Small intestine (tissue), 7 donors: Measurements from ENCODE around the gene TRIP11. TPM values are rescaled to one million over a fixed set of nuclear protein-coding genes. Genes with fewer than 3 reads are reported as not detected.

Experiments
- DNase-seq, 2 donors: peaks; one replicate each; pipeline versions ENCODE4 v3.0.0 to v3.0.0-alpha.2; 2013
- FAIRE-seq: peaks from 2 replicates; lab custom pipeline; 2012; peaks lifted over from hg19 to GRCh38; lab: Jason Lieb, UNC
- H3K27ac ChIP-seq, 3 donors: one replicate each; pipeline ENCODE4 v1.5.1; 2013; ENCODE audit warnings: low read length in 2 of 3, mild to moderate bottlenecking in 2 of 3, control low read depth in 1 of 3, inconsistent platforms in 1 of 3, low read depth in 1 of 3, moderate library complexity in 1 of 3
- H3K27me3 ChIP-seq, 3 donors: one replicate each; pipeline ENCODE4 v1.6.1; 2013; ENCODE audit warnings: low read length in 3 of 3, inconsistent platforms in 1 of 3; ENCODE audit not compliant: control insufficient read depth in 3 of 3, insufficient read depth in 3 of 3
- H3K36me3 ChIP-seq, 3 donors: one replicate each; pipeline ENCODE4 v1.6.1; 2013; ENCODE audit warnings: low read length in 3 of 3, inconsistent platforms in 1 of 3, low read depth in 1 of 3, mild to moderate bottlenecking in 1 of 3, moderate library complexity in 1 of 3; ENCODE audit not compliant: control insufficient read depth in 3 of 3, insufficient read depth in 2 of 3
- H3K4me1 ChIP-seq, 3 donors: one replicate each; pipeline ENCODE4 v1.6.1; 2013; ENCODE audit warnings: low read length in 2 of 3, inconsistent platforms in 1 of 3, low read depth in 1 of 3, mild to moderate bottlenecking in 1 of 3, moderate library complexity in 1 of 3; ENCODE audit not compliant: control insufficient read depth in 3 of 3, insufficient read depth in 2 of 3
- H3K4me3 ChIP-seq, 3 donors: one replicate each; pipeline ENCODE4 v1.5.1; 2013; ENCODE audit warnings: low read length in 3 of 3, control low read depth in 1 of 3, inconsistent platforms in 1 of 3, low read depth in 1 of 3, mild to moderate bottlenecking in 1 of 3, moderate library complexity in 1 of 3
- H3K9me3 ChIP-seq, 2 donors: one replicate each; pipeline ENCODE4 v1.6.1; 2013; ENCODE audit warnings: low read depth in 1 of 2, low read length in 1 of 2; ENCODE audit not compliant: control insufficient read depth in 2 of 2, insufficient read depth in 1 of 2
- WGBS, 3 donors: extraction: QIAGEN DNeasy Blood & Tissue Kit; methylation state at CpG; one replicate each; pipeline ENCODE4 v1.1.7; 2013; 5-methylcytosine and 5-hydroxymethylcytosine counted together
- polyA plus RNA-seq, 4 donors: library from polyadenylated mRNA; stranded (reverse) in 3 of 4; unstranded in 1 of 4; fragments of 200-250 nt in 3 of 4; fragments of 120-200 nt in 1 of 4; gene quantifications; one replicate each; pipeline versions ENCODE4 v1.2.1 to v1.2.3, GENCODE V29; 2013
- donor health status: healthy with polysubstance abuse.
- donor health status: control.
- donor health status: control.
- donor health status: Bipolar disorder and iron deficiency.
- donor health status: healthy.

The TRIP11 gene
- polyA plus RNA-seq, 4 donors = 3.5 to 22.4 (median 5.9) TPM

GRCh38 chr14:92004062-92004461 is 35.8 kb downstream of the TRIP11 start:
- no peaks in the 10 kb centered on the region for H3K9me3 ChIP-seq
- FAIRE-seq = no peak
- H3K36me3 ChIP-seq = peaks cover 3 to 9% (median 7%) of the 10 kb centered on the region in 3 donors

GRCh38 chr14:91998667-91999570 is 40.9 kb downstream of the TRIP11 start:
- no peak for DNase-seq
- no peaks in the 10 kb centered on the region for H3K9me3 ChIP-seq
- H3K4me1 ChIP-seq = peaks cover 0 to 11% (median 0%) of the 10 kb centered on the region in 3 donors
- FAIRE-seq = no peak
- no peaks in the 10 kb centered on the region for H3K27me3 ChIP-seq
- H3K4me3 ChIP-seq = no peak overlapping the region
- H3K27ac ChIP-seq = no peak overlapping the region
- peaks cover under 1 to 5% (median 2%) of the 10 kb centered on the region in 3 donors for H3K36me3 ChIP-seq
- 66 to 80% (median 73%) methylated on average over 6 of the region's 6 CpGs for WGBS, 3 donors

More at GRCh38 chr14:92004062-92004461, 35.8 kb downstream of the TRIP11 start:
- no peak for DNase-seq
- WGBS, 3 donors = 91 to 98% (median 96%) methylated on average over 2 of the region's 2 CpGs
- Histone ChIP-seq H3K27ac (no peak overlapping the region), H3K27me3 (no peaks in the 10 kb centered on the region), H3K4me3 (no peak overlapping the region), H3K4me1 (no peaks in the 10 kb centered on the region)

GRCh38 chr14:91997492-91997891 is 42.4 kb downstream of the TRIP11 start:
- H3K4me3 ChIP-seq = no peak overlapping the region
- no peaks in the 10 kb centered on the region for H3K27me3 ChIP-seq
- peak overlapping the region in 2 of 3 donors; percentile 60 to 70 for H3K27ac ChIP-seq
- FAIRE-seq (no peak), DNase-seq (peak in 1 of 2 donors; percentile 5)
- H3K4me1 ChIP-seq = peaks cover 0 to 11% (median 0%) of the 10 kb centered on the region in 3 donors
- no peaks in the 10 kb centered on the region for H3K9me3 ChIP-seq
- peaks cover 0 to 11% (median 2%) of the 10 kb centered on the region in 3 donors for H3K36me3 ChIP-seq

GRCh38 chr14:91996948-91997371 is 42.9 kb downstream of the TRIP11 start:
- H3K4me3 ChIP-seq = no peak overlapping the region
- no peaks in the 10 kb centered on the region for H3K27me3 ChIP-seq
- FAIRE-seq (peak; percentile 44), DNase-seq (peak; percentile 80 to 91)
- H3K27ac ChIP-seq = peak overlapping the region in 2 of 3 donors; percentile 32 to 70
- H3K4me1 ChIP-seq = peaks cover 0 to 11% (median 0%) of the 10 kb centered on the region in 3 donors
- WGBS, 3 donors = 12 to 35% (median 16%) methylated on average over 2 of the region's 2 CpGs
- peaks cover 0 to 13% (median 2%) of the 10 kb centered on the region in 3 donors for H3K36me3 ChIP-seq
- H3K9me3 ChIP-seq = no peaks in the 10 kb centered on the region

GRCh38 chr14:91987192-91987591 is 52.7 kb downstream of the TRIP11 start:
- H3K9me3 ChIP-seq = peaks cover 0 to 3% of the 10 kb centered on the region in 2 donors
- WGBS, 3 donors = 94 to 96% (median 96%) methylated on average over 3 of the region's 3 CpGs
- DNase-seq (no peak), FAIRE-seq (no peak)
- no peak overlapping the region for H3K4me3 ChIP-seq
- H3K36me3 ChIP-seq = peaks cover 3 to 20% (median 11%) of the 10 kb centered on the region in 3 donors
- peaks cover 0 to 2% (median 0%) of the 10 kb centered on the region in 3 donors for H3K4me1 ChIP-seq
- no peak overlapping the region for H3K27ac ChIP-seq
- H3K27me3 ChIP-seq = no peaks in the 10 kb centered on the region

GRCh38 chr14:91985521-91986255 is 54.2 kb downstream of the TRIP11 start:
- no peak for DNase-seq
- no peak for FAIRE-seq
- H3K27ac ChIP-seq = no peak overlapping the region
- no peaks in the 10 kb centered on the region for H3K9me3 ChIP-seq
- H3K27me3 ChIP-seq = no peaks in the 10 kb centered on the region
- H3K4me1 ChIP-seq = peaks cover 0 to 2% (median 0%) of the 10 kb centered on the region in 3 donors
- 62 to 66% (median 64%) methylated on average over 4 of the region's 4 CpGs for WGBS, 3 donors
- H3K4me3 ChIP-seq = no peak overlapping the region
- peaks cover 3 to 19% (median 11%) of the 10 kb centered on the region in 3 donors for H3K36me3 ChIP-seq

- DNase-seq (no peak), FAIRE-seq (no peak)
- Histone ChIP-seq H3K27me3 (no peaks in the 10 kb centered on the region), H3K36me3 (peaks cover 3 to 19% (median 11%) of the 10 kb centered on the region in 3 donors), H3K4me1 (peaks cover 0 to 2% (median 0%) of the 10 kb centered on the region in 3 donors), H3K9me3 (no peaks in the 10 kb centered on the region), H3K27ac (no peak overlapping the region), H3K4me3 (no peak overlapping the region)
- 71 to 95% (median 94%) methylated on average over 4 of the region's 4 CpGs for WGBS, 3 donors
Observed at GRCh38 chr14:91985008-91985407, 54.9 kb downstream of the TRIP11 start.

GRCh38 chr14:91983588-91983987 is 56.3 kb downstream of the TRIP11 start:
- Histone ChIP-seq H3K4me1 (no peaks in the 10 kb centered on the region), H3K4me3 (no peak overlapping the region), H3K9me3 (no peaks in the 10 kb centered on the region), H3K27me3 (no peaks in the 10 kb centered on the region), H3K27ac (no peak overlapping the region), H3K36me3 (peaks cover 3 to 21% (median 7%) of the 10 kb centered on the region in 3 donors)
- DNase-seq (no peak), FAIRE-seq (no peak)
- 72 to 95% (median 83%) methylated on average over 4 of the region's 4 CpGs for WGBS, 3 donors
